MCF 10A (cell line): ENCODE measurements around the gene COPS2. TPM values are rescaled to one million over a fixed set of nuclear protein-coding genes. Genes with fewer than 3 reads are reported as not detected.
"Not testable (repeated sequence)": the region's sequence is repeated elsewhere in the genome, so short reads cannot be mapped to it uniquely, and the experiment has no call there.

Source experiments
- BruUV-seq: library from RNA; stranded (reverse); fragments of 400-500 nt; replicated peaks from 2 replicates; lab custom pipeline; 2021; lab: Mats Ljungman, UMichigan
- CTCF ChIA-PET: fragments of 300-600 bp; sonication (Branson Sonifier 250); formaldehyde crosslinking; extraction: SDS; loops from one replicate; lab custom pipeline; 2021; ENCODE audit warnings: antibody characterized with exemption, inconsistent platforms; lab: Yijun Ruan, JAX
- POLR2A ChIA-PET: fragments of 300-600, 350-650 bp; sonication (Branson Sonifier 250); formaldehyde crosslinking; extraction: SDS; loops from one replicate; lab custom pipeline; 2020; ENCODE audit warnings: antibody characterized with exemption, inconsistent platforms; lab: Yijun Ruan, JAX
- DNase-seq: peaks from one replicate; pipeline ENCODE4 v3.0.0-alpha.2; 2018; ENCODE audit not compliant: unreplicated experiment
- H3K27ac Mint-ChIP-seq: one replicate; pipeline ENCODE4 v1.8.0; 2022; ENCODE audit warnings: mild to moderate bottlenecking, low read depth, mixed read lengths; ENCODE audit not compliant: unreplicated experiment
- H3K27me3 Mint-ChIP-seq: one replicate; pipeline ENCODE4 v1.8.0; 2022; ENCODE audit warnings: mixed read lengths; ENCODE audit not compliant: insufficient read depth, unreplicated experiment
- H3K36me3 Mint-ChIP-seq: one replicate; pipeline ENCODE4 v1.8.0; 2022; ENCODE audit warnings: mild to moderate bottlenecking, moderate library complexity, mixed read lengths; ENCODE audit not compliant: insufficient read depth, unreplicated experiment
- H3K4me1 Mint-ChIP-seq: one replicate; pipeline ENCODE4 v1.8.0; 2022; ENCODE audit warnings: mixed read lengths; ENCODE audit not compliant: insufficient read depth, unreplicated experiment
- H3K4me3 Mint-ChIP-seq: one replicate; pipeline ENCODE4 v1.8.0; 2022; ENCODE audit warnings: mild to moderate bottlenecking, moderate library complexity, mixed read lengths; ENCODE audit not compliant: unreplicated experiment
- H3K9me3 Mint-ChIP-seq: one replicate; pipeline ENCODE4 v1.8.0; 2022; ENCODE audit warnings: mixed read lengths; ENCODE audit not compliant: unreplicated experiment
- CTCF ChIP-seq: fragments of 200-600 bp; IDR thresholded peaks from one replicate; pipeline ENCODE4 v1.8.0; 2022; ENCODE audit warnings: antibody characterized with exemption, mild to moderate bottlenecking; ENCODE audit not compliant: unreplicated experiment
- intact Hi-C: fragments of 100-400 bp; cut with micrococcal nuclease; formaldehyde crosslinking; loops from 2 replicates; pipeline ENCODE4 v1.14.1; 2022
- microRNA-seq: library from miRNA; unstranded; fragments of <30 nt; microRNA quantifications from one replicate; pipeline ENCODE4 v1.2.0, GENCODE V29; 2022
- total RNA-seq: library from RNA; stranded (reverse); gene quantifications from 2 replicates; pipeline ENCODE4 v1.2.3, GENCODE V29; 2022

The COPS2 gene
- total RNA-seq, 1 experiment from 2014 or later = 123 TPM

- H3K9me3 Mint-ChIP-seq = no peaks in the 10 kb centered on the region
- no TSS peak for BruUV-seq
- no peaks in the 10 kb centered on the region for H3K4me1 Mint-ChIP-seq
- intact Hi-C loops = no loop called here
- no peak for DNase-seq
- CTCF ChIA-PET = interaction anchor here (0.6 to 1.0 kb wide), 2 partner anchors 82 to 221 kb away, joined by 3 read pairs; no protein-coding TSS in a partner anchor
- no peaks in the 10 kb centered on the region for H3K36me3 Mint-ChIP-seq
- H3K27me3 Mint-ChIP-seq = no peaks in the 10 kb centered on the region
- no peak overlapping the region for H3K4me3 Mint-ChIP-seq
- no peak for TF ChIP-seq CTCF
- H3K27ac Mint-ChIP-seq = no peak overlapping the region
- POLR2A ChIA-PET = interaction anchor here (0.6 to 1.0 kb wide), 3 partner anchors 11 to 1017 kb away, joined by 3 to 4 read pairs (median 3); no protein-coding TSS in a partner anchor
Observed at GRCh38 chr15:49082960-49083359, 72.4 kb downstream of the COPS2 start.

GRCh38 chr15:49079340-49080039, 75.9 kb downstream of the COPS2 start:
- intact Hi-C loops = no loop called here
- BruUV-seq = no TSS peak
- ChIA-PET POLR2A (no interaction called here), CTCF (no interaction called here)
- no peak overlapping the region for H3K4me3 Mint-ChIP-seq
- H3K27me3 Mint-ChIP-seq = no peaks in the 10 kb centered on the region
- no peak overlapping the region for H3K27ac Mint-ChIP-seq
- DNase-seq = no peak
- no peak for TF ChIP-seq CTCF
- no peaks in the 10 kb centered on the region for H3K9me3 Mint-ChIP-seq
- H3K36me3 Mint-ChIP-seq = no peaks in the 10 kb centered on the region
- H3K4me1 Mint-ChIP-seq = no peaks in the 10 kb centered on the region

DNA sequence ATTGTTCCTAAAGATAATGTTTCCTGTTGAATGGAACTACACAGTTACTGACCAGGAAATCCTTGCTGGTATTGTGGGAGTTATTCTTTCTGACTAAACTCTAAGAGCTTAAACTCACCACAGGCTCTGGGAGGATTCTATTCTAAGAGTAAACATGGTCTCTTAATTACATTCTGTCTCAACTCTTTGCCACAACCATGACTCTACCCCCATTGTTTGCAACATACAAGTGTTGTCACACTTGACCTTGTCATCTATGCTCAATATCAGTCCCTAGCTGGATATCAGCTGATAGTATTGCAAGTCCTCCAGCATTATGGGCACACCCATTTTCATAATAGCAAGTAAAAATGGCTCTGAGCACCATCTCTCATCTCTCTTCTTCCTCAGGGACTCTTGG, 79.5 kb downstream of the COPS2 start:
- no peak for TF ChIP-seq CTCF
- Mint-ChIP-seq H3K4me1 (no peaks in the 10 kb centered on the region), H3K36me3 (peaks cover 6% of the 10 kb centered on the region), H3K27ac (no peak overlapping the region), H3K4me3 (no peak overlapping the region), H3K9me3 (no peaks in the 10 kb centered on the region), H3K27me3 (peaks cover 21% of the 10 kb centered on the region)
- no TSS peak for BruUV-seq
- intact Hi-C loops = no loop called here
- DNase-seq = no peak
- CTCF ChIA-PET = no interaction called here
- POLR2A ChIA-PET = no interaction called here

- H3K27me3 Mint-ChIP-seq = peaks cover 33% of the 10 kb centered on the region
- BruUV-seq, H3K4me1 Mint-ChIP-seq, CTCF ChIA-PET, POLR2A ChIA-PET, H3K4me3 Mint-ChIP-seq, DNase-seq, H3K9me3 Mint-ChIP-seq, H3K36me3 Mint-ChIP-seq, intact Hi-C loops, H3K27ac Mint-ChIP-seq: not testable (repeated sequence)
Observed at GRCh38 chr15:49074589-49075287, 80.7 kb downstream of the COPS2 start.

Small RNAs within 50 kb of the gene (microRNA-seq; reads per million reads assigned to microRNA genes)
- not detected for gene MIR4716

Other genes starting within 250 kb of the COPS2 start
- 0.26 and 0.49 TPM in 2 replicates for gene SHC4, start 191.7 kb downstream of the COPS2 start, total RNA-seq
- 19.6 and 32.3 TPM in 2 replicates for gene SECISBP2L, start 109.2 kb downstream of the COPS2 start, total RNA-seq
- 41.6 and 43.5 TPM in 2 replicates for gene GALK2, start 14.6 kb upstream of the COPS2 start, total RNA-seq